ENCODE results near the gene HSPB7. TPM values are rescaled to one million over a fixed set of nuclear protein-coding genes. Genes with fewer than 3 reads are reported as not detected.

Gene HSPB7
- total RNA-seq, 1 experiment from 2014 or later, result 7.9 TPM

DNA sequence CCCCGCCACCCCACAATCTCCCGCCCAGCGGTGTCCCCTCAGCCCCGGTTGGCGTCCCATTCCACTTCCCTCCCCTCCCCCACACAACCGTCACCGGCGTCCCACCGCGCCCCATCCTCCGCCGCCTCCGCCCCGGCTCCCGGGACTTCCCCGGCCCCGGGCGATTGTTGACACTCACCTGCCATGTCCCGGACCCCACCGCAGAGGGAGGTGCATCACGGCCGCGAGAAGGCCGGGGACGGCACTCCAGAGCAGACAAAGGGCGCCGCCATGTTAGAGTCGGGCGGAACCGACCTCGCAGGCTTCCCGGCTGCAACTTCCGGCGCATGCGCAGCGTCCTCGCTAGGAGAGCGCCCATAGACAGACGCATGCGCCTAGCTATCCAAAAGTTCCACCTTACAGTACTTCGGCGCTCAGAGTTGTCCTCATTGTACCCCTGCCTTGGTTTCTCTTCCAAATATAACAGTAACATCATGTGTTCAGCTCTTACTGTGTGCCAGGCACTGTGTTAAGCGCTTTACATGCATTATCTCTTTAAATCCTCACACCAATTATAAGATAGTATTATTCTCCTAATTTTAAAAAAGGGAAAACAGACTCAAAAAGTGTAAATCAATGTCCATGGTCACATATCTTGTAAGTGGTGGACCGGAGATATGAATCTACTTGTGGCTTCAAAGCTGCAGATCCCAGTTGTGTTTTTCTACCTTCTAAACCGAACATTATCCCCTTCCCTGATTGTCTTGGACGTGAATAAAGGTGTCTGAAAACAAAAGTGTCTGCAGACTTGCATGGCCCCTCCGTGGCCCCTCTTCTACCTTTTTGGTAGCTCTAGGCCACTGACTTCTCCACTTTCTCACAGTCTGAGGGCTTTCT lies 41.8 kb downstream of the HSPB7 start, which contains the start of gene ZBTB17:
Gene ZBTB17 (minus strand): TSS at position 297 of the 876 bp plus-strand sequence. CDS start 27,606 bp downstream, outside the sequence.
- peak; percentile 89 for DNase-seq (ENCODE audit: low read depth)

DNA sequence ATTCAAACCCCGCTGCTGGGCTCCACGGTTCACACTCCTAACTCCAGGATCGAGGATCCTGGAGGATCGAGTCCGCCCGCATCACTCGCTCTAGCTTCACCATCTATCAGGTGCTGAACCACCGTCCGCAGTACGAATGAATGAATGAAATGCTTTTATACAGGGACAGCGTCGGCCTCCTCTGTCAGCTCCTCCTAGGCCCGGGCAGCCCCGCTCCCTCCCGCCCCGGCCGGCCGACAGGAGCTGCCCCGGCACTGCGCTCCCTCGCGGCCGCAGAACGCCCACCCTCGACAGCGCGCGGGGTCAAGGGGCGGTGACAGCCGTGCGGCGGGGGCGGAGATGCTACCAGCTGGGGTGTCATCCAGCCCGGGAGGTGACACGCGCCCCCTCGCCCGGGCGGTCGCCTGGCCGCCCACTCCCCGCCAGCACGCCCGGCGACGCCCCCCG lies 42.5 kb downstream of the HSPB7 start:
- DNase-seq (ENCODE audit: low read depth), result peak; percentile 58

DNA sequence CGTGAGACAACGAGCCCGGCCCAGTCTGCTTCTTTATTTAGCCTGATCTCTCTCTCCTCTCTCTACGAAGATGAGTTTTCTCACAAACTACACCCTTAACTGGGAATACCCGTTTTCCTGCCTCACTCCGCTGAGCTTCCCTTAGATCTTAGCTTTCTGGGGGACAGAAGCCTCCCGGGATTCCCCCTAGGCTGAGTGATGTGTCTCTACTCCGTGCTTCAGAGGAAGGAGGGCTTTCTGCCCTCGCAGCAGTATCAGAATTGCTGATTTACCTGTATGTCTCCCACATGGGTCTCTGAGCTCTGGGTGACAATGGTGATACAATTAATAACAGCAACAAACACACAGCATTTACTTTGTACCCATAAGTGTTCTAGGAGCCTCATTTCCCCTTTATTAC lies 43.0 kb downstream of the HSPB7 start:
- no peak for DNase-seq (ENCODE audit: low read depth)

DNA sequence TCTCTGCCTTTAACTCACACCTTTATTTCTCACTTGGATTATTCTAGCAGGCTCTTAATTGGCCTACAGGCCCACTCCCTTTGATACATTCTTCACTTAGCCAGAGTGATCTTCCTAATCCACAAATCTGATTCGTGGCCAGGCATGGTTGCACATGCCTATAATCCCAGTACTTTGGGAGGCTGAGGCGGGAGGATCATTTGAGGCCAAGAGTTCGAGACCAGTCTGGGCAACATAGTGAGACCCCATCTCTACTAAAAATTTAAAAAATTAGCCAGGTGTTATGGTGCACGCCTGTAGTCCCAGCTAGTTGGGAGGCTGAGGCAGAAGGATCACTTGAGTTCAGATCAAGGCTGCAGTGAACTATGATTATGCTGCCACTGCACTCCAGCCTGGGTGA lies 44.1 kb downstream of the HSPB7 start:
- no peak for DNase-seq (ENCODE audit: low read depth)

DNA sequence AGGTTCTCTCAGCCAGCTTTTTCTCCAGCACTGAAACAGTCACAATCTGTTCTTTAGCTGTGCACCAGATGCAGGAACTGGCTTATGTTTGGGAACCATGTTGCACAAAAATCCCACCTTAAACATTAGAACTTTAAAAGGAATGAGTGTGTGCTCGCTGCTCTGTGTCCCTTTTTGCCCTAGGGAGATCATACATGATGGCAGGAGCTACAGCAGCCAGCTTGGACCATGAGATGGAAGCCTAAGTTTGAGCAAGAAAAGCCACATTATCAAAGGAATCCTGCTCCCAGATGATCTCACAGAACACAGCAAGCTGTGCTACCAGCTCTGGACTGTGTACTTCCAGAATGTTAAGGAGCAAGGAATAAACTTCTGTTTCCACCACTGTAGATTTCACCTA lies 45.4 kb downstream of the HSPB7 start:
- DNase-seq (ENCODE audit: low read depth), result no peak

DNA sequence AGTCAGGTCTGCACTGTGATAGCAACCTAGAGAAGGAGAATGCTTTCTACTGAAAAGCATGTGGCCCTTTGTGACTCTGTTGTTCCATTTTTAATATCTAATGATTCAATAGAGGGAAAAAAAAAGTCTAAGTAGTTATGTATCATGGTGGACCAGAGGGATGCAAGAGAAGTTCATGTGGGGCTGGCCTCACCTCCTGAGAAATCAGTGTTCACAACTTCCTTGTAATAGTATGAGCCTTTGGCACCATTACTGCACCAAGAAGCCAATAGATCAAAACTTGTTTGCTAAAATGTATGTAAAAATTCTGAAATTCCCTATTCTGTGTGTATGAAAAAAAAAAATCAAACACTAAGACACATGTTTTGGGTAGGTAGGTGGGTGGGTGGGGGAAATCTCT lies 46.9 kb downstream of the HSPB7 start:
- no peak for DNase-seq (ENCODE audit: low read depth)

DNA sequence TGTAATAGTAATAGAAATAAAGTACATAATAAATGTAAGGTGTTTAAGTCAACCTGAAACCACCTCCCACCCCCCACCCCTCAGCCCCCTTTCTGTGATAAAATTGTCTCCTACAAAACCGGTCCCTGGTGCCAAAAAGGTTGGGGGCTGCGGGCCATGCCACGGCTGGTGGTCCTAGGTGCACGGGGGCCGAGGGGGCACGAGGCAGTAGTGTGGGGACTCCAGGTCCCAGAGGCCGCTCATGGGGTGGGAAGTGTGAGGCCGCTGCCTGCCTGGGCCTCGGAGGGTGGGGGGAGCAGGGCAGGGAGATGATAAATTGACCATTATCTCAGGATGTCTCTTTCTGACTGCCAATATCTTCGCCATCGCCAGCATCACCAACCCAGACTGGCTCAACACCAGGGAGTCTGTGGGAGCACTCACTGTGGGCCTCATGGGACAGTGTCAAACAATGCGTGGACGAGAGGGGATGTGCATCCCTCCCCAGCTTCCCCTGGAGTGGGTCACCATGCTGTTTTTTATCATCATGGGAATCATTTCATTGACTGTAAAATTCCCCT lies 48.4 kb downstream of the HSPB7 start:
- no peak for DNase-seq (ENCODE audit: low read depth)

DNA sequence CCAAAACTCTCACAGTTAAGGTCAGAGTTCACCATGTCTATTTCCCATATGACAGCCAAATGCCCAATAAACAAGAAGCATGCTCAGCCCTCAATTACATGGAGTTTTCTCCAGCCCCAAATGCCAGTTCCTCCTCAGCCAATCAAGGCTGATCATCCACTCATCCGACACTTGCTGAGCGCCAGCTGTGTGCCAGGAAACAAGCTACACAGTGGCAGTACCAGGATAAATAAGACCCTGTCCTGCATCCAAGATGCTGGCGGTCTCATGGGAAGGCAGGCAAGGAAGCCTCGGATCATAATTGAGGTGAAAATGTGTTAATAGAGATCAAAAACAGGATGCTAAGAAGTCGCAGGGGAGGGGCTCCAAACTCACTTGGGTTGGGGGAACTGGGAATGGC lies 49.7 kb downstream of the HSPB7 start:
- DNase-seq (ENCODE audit: low read depth), result no peak

DNA sequence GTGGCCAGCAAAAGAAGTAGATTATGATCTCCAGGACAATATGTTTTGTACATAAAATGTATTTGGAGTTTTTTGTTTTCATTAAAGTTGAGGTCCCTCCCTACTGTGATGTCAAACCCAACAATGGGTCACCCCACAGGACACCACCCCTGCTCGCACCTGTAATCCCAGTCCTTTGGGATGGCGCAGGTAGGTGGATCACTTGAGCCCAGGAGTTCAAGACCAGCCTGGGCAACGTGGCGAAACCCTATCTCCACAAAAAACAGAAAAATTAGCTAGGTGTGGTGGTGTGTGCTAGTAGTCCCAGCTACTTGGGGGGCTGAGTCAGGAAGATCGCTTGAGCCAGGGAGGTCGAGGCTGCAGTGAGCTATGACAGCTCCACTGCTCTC lies 50.9 kb downstream of the HSPB7 start:
- DNase-seq (ENCODE audit: low read depth), result no peak

DNA sequence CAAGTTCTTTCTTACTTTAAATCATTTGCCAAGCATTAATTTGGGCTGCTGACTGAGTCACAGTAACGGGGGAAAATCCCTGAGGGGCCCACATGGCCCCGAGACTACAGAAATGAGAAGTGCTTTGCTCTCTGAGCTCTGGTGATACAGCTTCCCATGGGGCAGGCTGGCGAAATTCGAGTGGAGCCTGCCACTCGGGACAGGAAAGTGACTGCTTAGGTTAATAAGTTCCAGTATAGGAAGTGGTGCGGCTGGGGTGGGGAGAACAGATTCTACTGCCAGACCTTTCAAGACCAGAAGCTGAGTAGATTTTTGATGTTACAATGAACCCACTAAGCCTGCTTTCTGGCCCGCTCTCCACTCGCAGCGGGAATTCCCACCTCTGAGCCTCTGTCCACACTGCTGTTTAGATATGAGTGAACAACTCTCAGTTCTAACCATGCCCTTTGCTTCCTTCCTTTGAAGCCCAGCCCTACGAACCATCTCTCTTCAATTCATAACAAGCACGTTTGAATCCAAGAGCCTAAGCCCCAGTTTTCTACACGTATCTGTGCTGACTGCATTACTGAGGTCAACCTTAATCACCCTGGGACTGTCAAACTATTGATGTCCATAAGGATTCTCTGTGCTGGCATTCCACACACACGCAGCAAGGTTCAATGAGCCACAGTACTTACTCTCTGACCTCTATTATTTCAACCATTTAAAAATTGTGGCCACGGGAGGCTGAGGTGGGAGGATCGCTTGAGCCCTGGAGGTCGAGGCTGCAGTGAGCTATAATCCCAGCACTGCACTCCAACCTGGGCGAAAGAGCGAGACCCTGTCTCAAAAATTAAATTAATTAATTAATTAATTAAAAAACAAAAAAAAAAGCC lies 51.5 kb downstream of the HSPB7 start:
- peak; percentile 55 for DNase-seq (ENCODE audit: low read depth)

DNA sequence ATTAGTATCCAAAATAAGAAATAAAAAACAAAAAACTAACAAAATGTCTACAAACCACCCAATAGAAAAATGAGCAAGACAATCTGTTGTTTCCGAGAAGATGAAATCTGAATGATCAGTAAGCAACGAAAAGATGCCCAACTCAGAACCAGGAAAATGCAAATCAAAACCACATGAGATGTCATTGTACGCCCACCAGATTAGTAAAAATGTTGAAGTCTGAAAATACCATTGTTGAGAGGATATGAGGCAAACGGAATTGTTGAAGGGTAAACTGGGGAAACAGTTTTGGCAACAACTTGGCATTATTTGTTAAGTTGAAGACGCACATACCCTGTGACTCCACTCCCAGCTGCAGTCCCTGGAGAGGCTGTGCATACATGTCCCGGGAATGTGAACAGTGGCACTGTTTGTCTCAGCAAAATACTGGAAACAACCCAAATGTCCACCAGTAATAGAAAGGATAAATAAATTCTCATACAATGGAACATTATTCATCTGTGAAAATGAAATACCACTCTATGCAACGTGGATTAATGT lies 52.5 kb downstream of the HSPB7 start:
- peak; percentile 69 for DNase-seq (ENCODE audit: low read depth)

Other genes starting within 250 kb of the HSPB7 start
- 3.2 and 4.0 TPM in 2 replicates for gene UQCRHL, start 210.4 kb downstream of the HSPB7 start, total RNA-seq (2014; rRNA removed; shearing (Covaris generic))
- gene SPEN, start 170.3 kb downstream of the HSPB7 start, total RNA-seq (2014; rRNA removed; shearing (Covaris generic)), result 9.3 and 14.1 TPM in 2 replicates
- gene ZBTB17, start 41.9 kb downstream of the HSPB7 start, total RNA-seq (2014; rRNA removed; shearing (Covaris generic)), result 20.8 and 26.3 TPM in 2 replicates
- not detected in 2 replicates for gene SRARP, start 13.8 kb downstream of the HSPB7 start, total RNA-seq (2014; rRNA removed; shearing (Covaris generic))
- 0.12 TPM in 1 of 2 replicates, not detected in the other for gene CLCNKA, start 4.0 kb upstream of the HSPB7 start, total RNA-seq (2014; rRNA removed; shearing (Covaris generic))
- not detected in 2 replicates for gene CLCNKB, start 25.7 kb upstream of the HSPB7 start, total RNA-seq (2014; rRNA removed; shearing (Covaris generic))
- 0.20 TPM in 1 of 2 replicates, not detected in the other for gene FAM131C, start 55.6 kb upstream of the HSPB7 start, total RNA-seq (2014; rRNA removed; shearing (Covaris generic))
- 47.1 and 53.4 TPM in 2 replicates for gene EPHA2, start 138.0 kb upstream of the HSPB7 start, total RNA-seq (2014; rRNA removed; shearing (Covaris generic))
- gene ARHGEF19, start 194.6 kb upstream of the HSPB7 start, total RNA-seq (2014; rRNA removed; shearing (Covaris generic)), result 8.3 and 10.7 TPM in 2 replicates
- gene CPLANE2, start 219.1 kb upstream of the HSPB7 start, total RNA-seq (2014; rRNA removed; shearing (Covaris generic)), result 2.4 and 6.5 TPM in 2 replicates